Caco-2 (cell line): ENCODE results near the gene AP2M1. TPM values are rescaled to one million over a fixed set of nuclear protein-coding genes. Genes with fewer than 3 reads are reported as not detected.

Source experiments
- BruUV-seq: library from RNA; stranded (reverse); fragments of 400-500 nt; replicated peaks from 2 replicates; lab custom pipeline; 2021; lab: Mats Ljungman, UMichigan
- CTCF ChIA-PET: fragments of 300-600 bp; sonication (Branson Sonifier 250); formaldehyde crosslinking; loops from one replicate; lab custom pipeline; 2022; ENCODE audit warnings: antibody characterized with exemption; lab: Charles Lee
- POLR2A ChIA-PET: fragments of 300-600 bp; sonication (Branson Sonifier 250); formaldehyde crosslinking; loops from one replicate; lab custom pipeline; 2022; ENCODE audit warnings: antibody characterized with exemption; lab: Charles Lee
- DNase-seq, 2 experiments: peaks; one replicate each; pipeline versions ENCODE4 v3.0.0 to v3.0.0-alpha.2; 2020 to 2022
- H3K27me3 ChIP-seq: replicated peaks from 2 replicates; pipeline ENCODE4 v1.6.0; 2011; ENCODE audit warnings: low read length; ENCODE audit not compliant: control insufficient read depth, insufficient read depth
- H3K36me3 ChIP-seq: 2 replicates; pipeline ENCODE4 v1.5.1; 2011; ENCODE audit warnings: low read length; ENCODE audit not compliant: control insufficient read depth, insufficient read depth
- H3K4me1 ChIP-seq: fragments of 250-450 bp; sonication (Bioruptor Pico); 2 replicates; pipeline ENCODE4 v1.5.1; 2020; ENCODE audit warnings: mild to moderate bottlenecking
- H3K4me3 ChIP-seq: 2 replicates; pipeline ENCODE4 v1.5.1; 2011; ENCODE audit warnings: low read depth, mild to moderate bottlenecking, control low read depth, low read length
- H3K9me3 ChIP-seq: fragments of 250-450 bp; sonication (Bioruptor Pico); 2 replicates; pipeline ENCODE4 v1.5.1; 2020; ENCODE audit warnings: mild to moderate bottlenecking, moderate library complexity
- H3K27ac Mint-ChIP-seq: one replicate; pipeline ENCODE4 v1.8.0; 2022; ENCODE audit warnings: mixed read lengths; ENCODE audit not compliant: unreplicated experiment
- H3K27me3 Mint-ChIP-seq: one replicate; pipeline ENCODE4 v1.8.0; 2022; ENCODE audit warnings: mixed read lengths; ENCODE audit not compliant: insufficient read depth, unreplicated experiment
- H3K36me3 Mint-ChIP-seq: one replicate; pipeline ENCODE4 v1.8.0; 2022; ENCODE audit warnings: mild to moderate bottlenecking, mixed read lengths; ENCODE audit not compliant: insufficient read depth, unreplicated experiment
- H3K4me1 Mint-ChIP-seq: one replicate; pipeline ENCODE4 v1.8.0; 2022; ENCODE audit warnings: low read depth, mixed read lengths; ENCODE audit not compliant: unreplicated experiment
- H3K4me3 Mint-ChIP-seq: one replicate; pipeline ENCODE4 v1.8.0; 2022; ENCODE audit warnings: mild to moderate bottlenecking, moderate library complexity, mixed read lengths; ENCODE audit not compliant: unreplicated experiment
- H3K9me3 Mint-ChIP-seq: one replicate; pipeline ENCODE4 v1.8.0; 2022; ENCODE audit warnings: mixed read lengths; ENCODE audit not compliant: unreplicated experiment
- intact Hi-C: fragments of 100-400 bp; cut with micrococcal nuclease; formaldehyde crosslinking; loops from one replicate; pipeline ENCODE4 v1.10.0; 2022; ENCODE audit not compliant: unreplicated experiment
- total RNA-seq: library from RNA; stranded (reverse); gene quantifications from 2 replicates; pipeline ENCODE4 v1.2.3, GENCODE V29; 2022
- TF ChIP-seq, protein P1 (sequence below), 2 experiments: fragments of 200-600 bp in 1 of 2; IDR thresholded peaks; 1 replicate in 1 of 2; 2 replicates in 1 of 2; pipeline versions ENCODE4 v1.5.1 to v1.8.0; 2011 to 2022; ENCODE audit warnings: antibody characterized with exemption in 1 of 2, control low read depth in 1 of 2, inconsistent platforms in 1 of 2, low read depth in 1 of 2, low read length in 1 of 2, mild to moderate bottlenecking in 1 of 2, moderate library complexity in 1 of 2; ENCODE audit not compliant: insufficient read depth in 1 of 2, severe bottlenecking in 1 of 2, unreplicated experiment in 1 of 2

AP2M1 gene
- total RNA-seq, 1 experiment from 2014 or later: 214 TPM

- Mint-ChIP-seq H3K4me1 (peaks cover 15% of the 10 kb centered on the region), H3K27ac (no peak overlapping the region), H3K9me3 (no peaks in the 10 kb centered on the region), H3K4me3 (no peak overlapping the region), H3K27me3 (no peaks in the 10 kb centered on the region), H3K36me3 (peaks cover 71% of the 10 kb centered on the region)
- intact Hi-C loops: no loop called here
- no TSS peak for BruUV-seq
- TF ChIP-seq, protein P1, sequence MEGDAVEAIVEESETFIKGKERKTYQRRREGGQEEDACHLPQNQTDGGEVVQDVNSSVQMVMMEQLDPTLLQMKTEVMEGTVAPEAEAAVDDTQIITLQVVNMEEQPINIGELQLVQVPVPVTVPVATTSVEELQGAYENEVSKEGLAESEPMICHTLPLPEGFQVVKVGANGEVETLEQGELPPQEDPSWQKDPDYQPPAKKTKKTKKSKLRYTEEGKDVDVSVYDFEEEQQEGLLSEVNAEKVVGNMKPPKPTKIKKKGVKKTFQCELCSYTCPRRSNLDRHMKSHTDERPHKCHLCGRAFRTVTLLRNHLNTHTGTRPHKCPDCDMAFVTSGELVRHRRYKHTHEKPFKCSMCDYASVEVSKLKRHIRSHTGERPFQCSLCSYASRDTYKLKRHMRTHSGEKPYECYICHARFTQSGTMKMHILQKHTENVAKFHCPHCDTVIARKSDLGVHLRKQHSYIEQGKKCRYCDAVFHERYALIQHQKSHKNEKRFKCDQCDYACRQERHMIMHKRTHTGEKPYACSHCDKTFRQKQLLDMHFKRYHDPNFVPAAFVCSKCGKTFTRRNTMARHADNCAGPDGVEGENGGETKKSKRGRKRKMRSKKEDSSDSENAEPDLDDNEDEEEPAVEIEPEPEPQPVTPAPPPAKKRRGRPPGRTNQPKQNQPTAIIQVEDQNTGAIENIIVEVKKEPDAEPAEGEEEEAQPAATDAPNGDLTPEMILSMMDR (IDR thresholded peaks at IDR 0.05; ENCODE audit: insufficient read depth in 1 of 2, low read depth in 1 of 2, low read length in 1 of 2, severe bottlenecking in 1 of 2, unreplicated experiment in 1 of 2): no peak
- Histone ChIP-seq H3K36me3 (peaks cover 7% of the 10 kb centered on the region), H3K9me3 (no peaks in the 10 kb centered on the region), H3K4me1 (0 out of 2 replicates have a peak, but pooled peaks cover 8% of the 10 kb centered on the region), H3K27me3 (no peaks in the 10 kb centered on the region), H3K4me3 (no peak overlapping the region)
- no peak for DNase-seq
- POLR2A ChIA-PET: no interaction called here
- CTCF ChIA-PET: interaction anchor here (1.0 kb wide), 1 partner anchor 105 kb away, joined by 3 read pairs; no protein-coding TSS in a partner anchor
Measured at GRCh38 chr3:184183679-184184078, 9.0 kb downstream of the AP2M1 start.

GRCh38 chr3:184184546-184185230 is 10.0 kb downstream of the AP2M1 start:
- no peak for DNase-seq
- Histone ChIP-seq H3K27me3 (no peaks in the 10 kb centered on the region), H3K4me1 (0 out of 2 replicates have a peak, but pooled peaks cover 8% of the 10 kb centered on the region), H3K36me3 (peaks cover 5% of the 10 kb centered on the region), H3K9me3 (no peaks in the 10 kb centered on the region), H3K4me3 (0 out of 2 replicates have a peak overlapping the region, but pooled peaks have one; percentile 42)
- H3K4me1 Mint-ChIP-seq: peaks cover 15% of the 10 kb centered on the region
- intact Hi-C loops: loop anchor here (1.0 kb wide), 1 partner anchor 10 kb away; the partner anchor contains the start of gene AP2M1
- no peaks in the 10 kb centered on the region for H3K9me3 Mint-ChIP-seq
- TF ChIP-seq, protein P1 (IDR thresholded peaks at IDR 0.05; ENCODE audit: insufficient read depth in 1 of 2, low read depth in 1 of 2, low read length in 1 of 2, severe bottlenecking in 1 of 2, unreplicated experiment in 1 of 2): no peak
- CTCF ChIA-PET: no interaction called here
- H3K27me3 Mint-ChIP-seq: no peaks in the 10 kb centered on the region
- POLR2A ChIA-PET: no interaction called here
- peak overlapping the region; percentile 86 for H3K4me3 Mint-ChIP-seq
- H3K27ac Mint-ChIP-seq: peak overlapping the region; percentile 96
- BruUV-seq: no TSS peak
- H3K36me3 Mint-ChIP-seq: peaks cover 79% of the 10 kb centered on the region

DNA sequence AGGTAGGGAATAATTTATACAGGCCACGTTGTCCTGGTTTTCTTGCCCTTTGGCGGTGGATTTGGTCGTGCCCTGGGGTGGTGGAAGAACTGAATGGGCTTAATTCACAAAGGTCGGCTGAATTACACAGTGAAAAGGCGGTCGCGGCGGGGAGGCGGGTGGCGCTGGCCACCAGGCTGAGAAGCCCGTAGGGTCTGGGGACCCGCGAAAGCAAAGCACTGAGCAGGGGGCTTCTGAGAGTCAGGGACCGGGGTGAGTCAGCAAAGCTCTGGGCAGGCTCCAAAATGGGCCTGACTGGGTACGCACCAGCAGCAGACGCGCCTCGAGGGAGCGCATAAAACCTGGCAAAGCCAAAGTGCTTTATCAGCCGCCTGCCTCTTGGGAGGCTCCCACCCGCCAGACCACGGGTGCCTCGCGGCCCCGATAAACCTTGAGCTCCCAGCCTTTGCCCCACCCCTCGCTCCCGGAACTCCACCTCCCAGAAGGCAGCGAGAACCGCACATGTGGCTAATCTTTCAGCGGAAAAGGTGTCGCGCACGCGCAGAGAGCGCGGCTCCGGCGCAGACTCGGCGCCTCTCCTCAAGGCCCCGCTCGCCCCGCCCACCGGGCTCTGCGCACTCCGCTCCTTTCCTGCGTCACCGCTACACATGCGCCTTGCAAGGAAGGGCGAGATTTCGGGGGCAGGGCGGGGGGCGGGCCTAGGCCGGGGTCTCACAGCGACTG is 11.0 kb downstream of the AP2M1 start:
- peak; percentile 98 to 99 for DNase-seq
- Mint-ChIP-seq H3K27ac (peak overlapping the region; percentile 96), H3K27me3 (no peaks in the 10 kb centered on the region), H3K36me3 (peaks cover 71% of the 10 kb centered on the region), H3K9me3 (no peaks in the 10 kb centered on the region), H3K4me1 (peaks cover 15% of the 10 kb centered on the region), H3K4me3 (peak overlapping the region; percentile 86)
- Histone ChIP-seq H3K27me3 (no peaks in the 10 kb centered on the region), H3K4me3 (peak overlapping the region; percentile 95), H3K4me1 (0 out of 2 replicates have a peak, but pooled peaks cover 8% of the 10 kb centered on the region), H3K9me3 (no peaks in the 10 kb centered on the region), H3K36me3 (peaks cover 3% of the 10 kb centered on the region; the same call in 1 of the 2 replicates)
- POLR2A ChIA-PET: interaction anchor here (0.6 to 1.4 kb wide), 7 partner anchors 11 to 168 kb away, joined by 3 to 8 read pairs (median 4); partner anchors contain the start of genes ABCC5, AP2M1 and EIF2B5
- TF ChIP-seq, protein P1 (IDR thresholded peaks at IDR 0.05; ENCODE audit: insufficient read depth in 1 of 2, low read depth in 1 of 2, low read length in 1 of 2, severe bottlenecking in 1 of 2, unreplicated experiment in 1 of 2): no peak
- CTCF ChIA-PET: interaction anchor here (0.9 to 1.0 kb wide), 2 partner anchors 9 to 42 kb away, joined by 3 to 4 read pairs; no protein-coding TSS in a partner anchor
- intact Hi-C loops: loop anchor here (1.0 to 2.0 kb wide), 2 partner anchors 11 to 43 kb away; partner anchors contain the start of genes AP2M1 and VWA5B2
- BruUV-seq: TSS peak; percentile 93
